Measurements from ENCODE around the gene CTNNAL1.

CTNNAL1 gene

DNA sequence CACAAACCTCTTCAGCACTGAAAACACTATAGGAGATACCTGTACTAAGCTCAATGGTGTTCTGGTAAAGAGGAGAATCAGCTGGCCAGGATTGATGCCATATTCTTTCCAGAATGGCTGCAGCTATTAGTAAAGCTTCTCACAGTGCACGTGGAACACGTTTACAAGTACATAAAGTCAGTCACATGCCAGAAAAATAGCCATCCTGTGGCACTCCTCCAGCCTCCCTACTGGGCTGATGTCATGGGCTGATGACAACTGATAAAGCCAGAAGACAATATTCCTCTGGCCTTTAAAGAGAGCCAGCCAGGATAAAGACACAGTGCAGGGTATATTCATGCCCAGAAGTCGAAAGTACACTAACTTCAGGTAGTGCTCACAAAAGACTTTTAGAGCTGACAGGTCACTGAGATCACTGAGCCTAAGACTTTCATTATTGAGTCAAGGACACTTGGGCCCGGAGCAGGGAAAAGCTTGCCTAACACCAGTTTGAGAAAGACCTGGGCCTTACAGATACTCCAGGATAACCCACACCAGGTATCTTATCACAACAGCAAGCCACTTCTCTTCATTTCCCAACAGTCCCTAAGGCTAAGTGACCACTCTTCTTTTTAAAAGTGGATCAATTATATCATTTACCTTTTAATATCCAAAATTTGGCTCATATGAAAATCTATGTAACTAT, 49.7 kb downstream of the CTNNAL1 start:
- H3K4me2 ChIP-seq, result no peak overlapping the region
- no peaks in the 10 kb centered on the region for H4K20me1 ChIP-seq (ENCODE audit: insufficient read depth)
- no peak overlapping the region for H2AFZ ChIP-seq (ENCODE audit: low read depth)
- no peaks in the 10 kb centered on the region for H3K79me2 ChIP-seq (ENCODE audit: insufficient read depth, low read depth)
- H3K4me1 ChIP-seq (ENCODE audit: low read depth, poor library complexity, severe bottlenecking), result no peaks in the 10 kb centered on the region
- no peaks in the 10 kb centered on the region; the same call in 1 of the 2 replicates for H3K36me3 ChIP-seq (ENCODE audit: insufficient read depth)
- H3K4me3 ChIP-seq (IDR thresholded peaks at IDR 0.05; ENCODE audit: insufficient read depth, low read depth, low read length), result no peak overlapping the region
- TF ChIP-seq, protein P1, sequence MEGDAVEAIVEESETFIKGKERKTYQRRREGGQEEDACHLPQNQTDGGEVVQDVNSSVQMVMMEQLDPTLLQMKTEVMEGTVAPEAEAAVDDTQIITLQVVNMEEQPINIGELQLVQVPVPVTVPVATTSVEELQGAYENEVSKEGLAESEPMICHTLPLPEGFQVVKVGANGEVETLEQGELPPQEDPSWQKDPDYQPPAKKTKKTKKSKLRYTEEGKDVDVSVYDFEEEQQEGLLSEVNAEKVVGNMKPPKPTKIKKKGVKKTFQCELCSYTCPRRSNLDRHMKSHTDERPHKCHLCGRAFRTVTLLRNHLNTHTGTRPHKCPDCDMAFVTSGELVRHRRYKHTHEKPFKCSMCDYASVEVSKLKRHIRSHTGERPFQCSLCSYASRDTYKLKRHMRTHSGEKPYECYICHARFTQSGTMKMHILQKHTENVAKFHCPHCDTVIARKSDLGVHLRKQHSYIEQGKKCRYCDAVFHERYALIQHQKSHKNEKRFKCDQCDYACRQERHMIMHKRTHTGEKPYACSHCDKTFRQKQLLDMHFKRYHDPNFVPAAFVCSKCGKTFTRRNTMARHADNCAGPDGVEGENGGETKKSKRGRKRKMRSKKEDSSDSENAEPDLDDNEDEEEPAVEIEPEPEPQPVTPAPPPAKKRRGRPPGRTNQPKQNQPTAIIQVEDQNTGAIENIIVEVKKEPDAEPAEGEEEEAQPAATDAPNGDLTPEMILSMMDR (conservative IDR thresholded peaks at IDR 0.05; ENCODE audit: low read depth, low read length), result no peak
- no peak overlapping the region for H3K27ac ChIP-seq
- no peaks in the 10 kb centered on the region for H3K27me3 ChIP-seq (ENCODE audit: insufficient read depth, low read depth)
- no peak overlapping the region for H3K9ac ChIP-seq

DNA sequence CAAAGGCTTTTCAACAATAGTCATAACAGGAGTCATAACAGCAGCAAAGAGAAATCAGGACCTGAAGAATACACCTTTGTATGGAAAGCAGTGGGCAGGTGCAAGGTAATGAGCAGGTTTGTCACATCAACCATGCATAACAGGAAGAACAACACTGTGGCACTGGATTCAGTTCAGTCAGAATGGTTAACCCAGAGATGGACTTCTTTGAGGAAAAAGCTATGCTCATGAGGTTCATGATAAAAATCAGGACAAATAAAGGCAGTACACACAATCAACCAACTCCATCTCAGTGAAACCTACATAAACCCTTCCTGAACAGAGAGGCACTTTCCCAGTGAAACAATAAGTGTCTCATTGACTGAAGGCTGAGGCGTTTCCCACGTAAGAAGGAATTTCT, 52.1 kb downstream of the CTNNAL1 start:
- Histone ChIP-seq H3K9ac (no peak overlapping the region), H3K36me3 (ENCODE audit: insufficient read depth) (no peaks in the 10 kb centered on the region; the same call in 1 of the 2 replicates), H3K79me2 (ENCODE audit: insufficient read depth, low read depth) (no peaks in the 10 kb centered on the region), H3K4me2 (no peak overlapping the region), H3K4me1 (ENCODE audit: low read depth, poor library complexity, severe bottlenecking) (no peaks in the 10 kb centered on the region), H3K4me3 (IDR thresholded peaks at IDR 0.05; ENCODE audit: insufficient read depth, low read depth, low read length) (no peak overlapping the region), H3K27ac (no peak overlapping the region), H2AFZ (ENCODE audit: low read depth) (no peak overlapping the region), H4K20me1 (ENCODE audit: insufficient read depth) (no peaks in the 10 kb centered on the region), H3K27me3 (ENCODE audit: insufficient read depth, low read depth) (no peaks in the 10 kb centered on the region)
- TF ChIP-seq, protein P1 (conservative IDR thresholded peaks at IDR 0.05; ENCODE audit: low read depth, low read length), result no peak

DNA sequence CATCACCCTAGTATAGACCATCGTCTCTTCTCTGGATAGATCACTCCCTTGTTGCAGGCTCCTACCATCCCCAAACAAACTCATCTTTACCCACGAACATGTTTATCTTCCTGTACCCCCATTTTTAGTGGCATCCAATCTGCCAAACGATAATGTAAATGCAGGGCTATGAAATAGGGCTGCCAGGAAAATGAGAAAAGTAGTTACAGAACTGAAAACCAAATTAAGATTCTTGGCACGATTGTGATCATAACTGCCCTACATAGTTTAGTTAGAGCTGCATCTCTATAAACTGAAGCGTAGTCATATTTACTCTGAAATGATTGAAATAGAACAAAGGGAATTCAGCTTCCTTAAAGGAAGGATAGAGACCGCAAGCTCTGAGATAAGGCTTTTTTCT, 53.0 kb downstream of the CTNNAL1 start:
- no peaks in the 10 kb centered on the region for H3K79me2 ChIP-seq (ENCODE audit: insufficient read depth, low read depth)
- no peak overlapping the region for H3K9ac ChIP-seq
- no peaks in the 10 kb centered on the region for H3K4me1 ChIP-seq (ENCODE audit: low read depth, poor library complexity, severe bottlenecking)
- no peak overlapping the region for H3K4me2 ChIP-seq
- H3K27ac ChIP-seq, result no peak overlapping the region
- H3K36me3 ChIP-seq (ENCODE audit: insufficient read depth), result no peaks in the 10 kb centered on the region; the same call in 1 of the 2 replicates
- H2AFZ ChIP-seq (ENCODE audit: low read depth), result no peak overlapping the region
- H3K4me3 ChIP-seq (IDR thresholded peaks at IDR 0.05; ENCODE audit: insufficient read depth, low read depth, low read length), result no peak overlapping the region
- H3K27me3 ChIP-seq (ENCODE audit: insufficient read depth, low read depth), result no peaks in the 10 kb centered on the region
- TF ChIP-seq, protein P1 (conservative IDR thresholded peaks at IDR 0.05; ENCODE audit: low read depth, low read length), result no peak
- no peaks in the 10 kb centered on the region for H4K20me1 ChIP-seq (ENCODE audit: insufficient read depth)

DNA sequence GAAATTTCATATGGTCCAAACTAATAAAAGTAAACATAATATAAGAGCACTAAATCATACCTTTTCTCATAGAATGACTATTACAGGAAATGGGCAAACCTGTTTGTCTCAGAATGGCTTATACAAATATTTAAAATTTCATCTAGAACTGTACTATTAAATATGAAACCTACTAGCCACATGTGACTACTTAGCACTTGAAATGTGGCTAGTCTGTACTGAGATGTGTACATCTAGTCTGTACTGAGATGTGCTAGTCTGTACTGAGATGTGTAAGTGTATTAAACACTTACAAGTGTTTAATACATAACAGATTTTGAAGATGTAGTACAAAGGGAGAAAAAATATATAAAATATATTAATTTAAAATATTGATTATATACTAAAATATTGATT, 56.7 kb downstream of the CTNNAL1 start:
- H4K20me1 ChIP-seq (ENCODE audit: insufficient read depth), result no peaks in the 10 kb centered on the region
- H3K79me2 ChIP-seq (ENCODE audit: insufficient read depth, low read depth), result no peaks in the 10 kb centered on the region
- no peak overlapping the region for H3K27ac ChIP-seq
- no peak overlapping the region for H2AFZ ChIP-seq (ENCODE audit: low read depth)
- no peak overlapping the region for H3K9ac ChIP-seq
- TF ChIP-seq, protein P1 (conservative IDR thresholded peaks at IDR 0.05; ENCODE audit: low read depth, low read length), result no peak
- peaks cover 5% of the 10 kb centered on the region for H3K4me1 ChIP-seq (ENCODE audit: low read depth, poor library complexity, severe bottlenecking)
- H3K4me2 ChIP-seq, result no peak overlapping the region
- no peak overlapping the region for H3K4me3 ChIP-seq (IDR thresholded peaks at IDR 0.05; ENCODE audit: insufficient read depth, low read depth, low read length)
- H3K36me3 ChIP-seq (ENCODE audit: insufficient read depth), result no peaks in the 10 kb centered on the region
- no peaks in the 10 kb centered on the region for H3K27me3 ChIP-seq (ENCODE audit: insufficient read depth, low read depth)

Measured in KMS-11 (cell line).